IPS DF 6.9 (cell line): ENCODE measurements around the gene PPP6C.
"Not testable (repeated sequence)": the region's sequence is repeated elsewhere in the genome, so short reads cannot be mapped to it uniquely, and the experiment has no call there.

Source experiments
- DNase-seq: peaks from one replicate; pipeline ENCODE4 v3.0.0-alpha.2; 2013; ENCODE audit warnings: low read depth, low spot score
- H3K27ac ChIP-seq: one replicate; pipeline ENCODE4 v1.5.1; 2013; ENCODE audit warnings: low read length, control low read depth
- H3K27me3 ChIP-seq: 2 replicates; pipeline ENCODE4 v1.6.1; 2013; ENCODE audit warnings: mild to moderate bottlenecking, low read length; ENCODE audit not compliant: control insufficient read depth, insufficient read depth
- H3K36me3 ChIP-seq: 2 replicates; pipeline ENCODE4 v1.6.1; 2013; ENCODE audit warnings: low read length; ENCODE audit not compliant: control insufficient read depth, insufficient read depth
- H3K4me1 ChIP-seq: 2 replicates; pipeline ENCODE4 v1.6.1; 2013; ENCODE audit warnings: low read length; ENCODE audit not compliant: control insufficient read depth, insufficient read depth
- H3K4me3 ChIP-seq: 2 replicates; pipeline ENCODE4 v1.5.1; 2013; ENCODE audit warnings: mild to moderate bottlenecking, low read length
- H3K9me3 ChIP-seq: 2 replicates; pipeline ENCODE4 v1.6.1; 2013; ENCODE audit warnings: low read length, inconsistent platforms; ENCODE audit not compliant: control insufficient read depth, insufficient read depth
- WGBS: extraction: QIAGEN DNeasy Blood & Tissue Kit; methylation state at CpG from one replicate; pipeline ENCODE4 v1.1.7; 2013; ENCODE audit warnings: mixed read lengths, missing lambda C conversion rate; ENCODE audit not compliant: insufficient read length, insufficient coverage; 5-methylcytosine and 5-hydroxymethylcytosine counted together

The PPP6C gene

DNA sequence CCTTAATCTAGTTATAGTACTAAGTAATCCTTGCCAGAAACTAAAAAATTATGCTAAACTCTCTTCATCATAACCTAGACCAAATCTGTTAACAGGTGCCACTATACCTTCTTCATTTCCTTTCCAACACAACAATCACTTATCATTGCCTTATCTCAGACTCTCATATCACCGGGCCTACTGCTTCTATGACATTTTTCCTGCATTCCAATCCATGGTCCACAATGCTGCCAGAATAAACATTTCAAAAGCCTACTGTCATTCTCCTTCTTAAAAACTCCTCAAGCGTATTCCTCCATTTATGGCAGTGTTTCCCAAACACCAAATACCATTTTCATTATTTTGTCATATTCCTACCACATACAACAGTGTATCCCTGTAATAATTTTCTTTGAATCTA is 6.5 kb downstream of the PPP6C start:
- Histone ChIP-seq H3K4me1 (no peaks in the 10 kb centered on the region), H3K27me3 (no peaks in the 10 kb centered on the region), H3K36me3 (no peaks in the 10 kb centered on the region), H3K4me3 (no peak overlapping the region), H3K9me3 (no peaks in the 10 kb centered on the region), H3K27ac (no peak overlapping the region)
- DNase-seq: no peak
- 100% methylated on average over 1 of the region's 2 CpGs for WGBS

DNA sequence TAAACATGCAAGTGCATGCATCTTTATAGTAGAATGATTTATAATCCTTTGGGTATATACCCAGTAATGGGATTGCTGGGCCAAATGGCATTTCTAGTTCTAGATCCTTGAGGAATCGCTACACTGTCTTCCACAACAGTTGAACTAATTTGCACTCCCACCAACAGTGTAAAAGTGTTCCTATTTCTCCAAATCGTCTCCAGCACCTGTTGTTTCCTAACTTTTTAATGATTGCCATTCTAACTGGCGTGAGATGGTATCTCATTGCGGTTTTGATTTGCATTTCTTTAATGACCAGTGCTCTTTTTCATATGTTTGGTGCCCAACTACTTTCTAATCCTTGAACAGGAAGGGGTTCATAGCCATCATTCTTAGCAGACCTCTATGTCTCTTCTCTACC is 7.8 kb downstream of the PPP6C start:
- H3K36me3 ChIP-seq, DNase-seq, H3K27ac ChIP-seq, H3K4me1 ChIP-seq, H3K9me3 ChIP-seq, H3K27me3 ChIP-seq, H3K4me3 ChIP-seq: not testable (repeated sequence)
- WGBS: no CpG with 5 or more reads among the region's 4 CpGs

GRCh38 chr9:125180876-125181275 is 8.7 kb downstream of the PPP6C start:
- Histone ChIP-seq H3K4me3 (no peak overlapping the region), H3K27me3 (no peaks in the 10 kb centered on the region), H3K27ac (no peak overlapping the region), H3K4me1 (no peaks in the 10 kb centered on the region), H3K9me3 (no peaks in the 10 kb centered on the region), H3K36me3 (no peaks in the 10 kb centered on the region)
- DNase-seq: no peak
- no CpG with 5 or more reads among the region's 9 CpGs for WGBS

GRCh38 chr9:125179776-125180175 is 9.8 kb downstream of the PPP6C start:
- not testable (repeated sequence) for DNase-seq, H3K4me1 ChIP-seq, H3K27ac ChIP-seq, H3K36me3 ChIP-seq, H3K4me3 ChIP-seq, H3K9me3 ChIP-seq, H3K27me3 ChIP-seq
- WGBS: no CpG with 5 or more reads among the region's 4 CpGs

GRCh38 chr9:125177888-125178287 is 11.7 kb downstream of the PPP6C start:
- no peaks in the 10 kb centered on the region for H3K9me3 ChIP-seq
- no peak for DNase-seq
- no peaks in the 10 kb centered on the region for H3K27me3 ChIP-seq
- no peaks in the 10 kb centered on the region for H3K4me1 ChIP-seq
- no peak overlapping the region for H3K4me3 ChIP-seq
- no peak overlapping the region for H3K27ac ChIP-seq
- no peaks in the 10 kb centered on the region for H3K36me3 ChIP-seq
- WGBS: no CpG with 5 or more reads among the region's 1 CpG

- no peaks in the 10 kb centered on the region for H3K27me3 ChIP-seq
- no CpG with 5 or more reads among the region's 3 CpGs for WGBS
- H3K4me1 ChIP-seq: no peaks in the 10 kb centered on the region
- DNase-seq: no peak
- H3K36me3 ChIP-seq: no peaks in the 10 kb centered on the region
- H3K27ac ChIP-seq: no peak overlapping the region
- H3K4me3 ChIP-seq: no peak overlapping the region
- no peaks in the 10 kb centered on the region for H3K9me3 ChIP-seq
Measured at GRCh38 chr9:125176636-125177035, 13.0 kb downstream of the PPP6C start.

DNA sequence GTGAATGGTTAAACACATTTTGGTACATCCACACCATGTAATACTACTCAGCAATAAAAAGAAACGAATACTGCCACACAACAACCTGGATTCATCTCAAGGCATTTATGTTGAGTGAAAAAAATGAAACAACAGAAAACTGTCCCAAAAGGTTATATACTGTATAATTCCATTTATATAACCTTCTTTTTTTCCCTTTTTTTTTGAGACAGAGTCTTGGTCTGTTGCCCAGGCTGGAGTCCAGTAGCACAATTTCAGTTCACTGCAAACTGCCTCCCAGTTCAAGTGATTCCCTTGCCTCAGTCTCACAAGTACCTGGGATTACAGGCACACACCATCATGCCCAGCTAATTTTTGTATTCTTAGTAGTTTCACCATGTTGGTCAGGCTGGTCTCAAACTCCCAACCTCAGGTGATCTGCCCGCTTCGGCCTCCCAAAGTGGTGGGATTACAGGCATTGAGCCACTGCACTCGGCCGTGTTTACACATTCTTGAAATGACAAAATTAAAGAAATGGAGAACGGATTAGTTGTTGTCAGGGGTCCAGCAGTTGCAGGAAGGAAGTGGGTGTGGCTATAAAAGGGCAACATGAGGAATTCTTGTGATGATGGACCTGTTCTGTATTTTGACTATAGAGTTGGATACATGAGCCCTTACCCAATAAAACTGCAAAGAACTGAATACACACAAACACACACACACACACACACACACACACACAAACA is 17.4 kb downstream of the PPP6C start:
- no peak overlapping the region for H3K27ac ChIP-seq
- no CpG with 5 or more reads among the region's 6 CpGs for WGBS
- peaks cover 2% of the 10 kb centered on the region; the same call in 1 of the 2 replicates for H3K36me3 ChIP-seq
- H3K4me3 ChIP-seq: no peak overlapping the region
- DNase-seq: no peak
- no peaks in the 10 kb centered on the region for H3K4me1 ChIP-seq
- H3K27me3 ChIP-seq: no peaks in the 10 kb centered on the region
- H3K9me3 ChIP-seq: no peaks in the 10 kb centered on the region

DNA sequence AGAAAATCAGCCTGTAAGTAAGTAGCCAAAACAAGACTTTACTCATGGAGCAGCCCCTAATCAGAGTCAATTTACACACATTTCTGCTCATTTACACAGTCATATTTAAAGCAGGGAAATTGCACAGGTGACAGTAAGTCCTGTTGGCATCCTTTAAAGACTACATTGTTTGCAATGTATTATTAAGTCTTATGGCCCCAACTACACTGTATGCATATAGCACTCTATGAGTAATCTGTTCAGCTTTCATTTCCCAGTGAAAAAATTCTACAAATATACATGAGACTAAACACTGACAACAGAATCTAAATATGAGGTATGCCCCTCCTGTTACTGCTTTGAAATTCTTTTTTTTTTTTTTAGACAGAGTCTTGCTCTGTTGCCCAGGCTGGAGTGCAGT is 19.7 kb downstream of the PPP6C start:
- Histone ChIP-seq H3K27me3 (no peaks in the 10 kb centered on the region), H3K9me3 (no peaks in the 10 kb centered on the region), H3K4me1 (no peaks in the 10 kb centered on the region), H3K4me3 (no peak overlapping the region), H3K27ac (no peak overlapping the region), H3K36me3 (peaks cover 2% of the 10 kb centered on the region; the same call in 1 of the 2 replicates)
- no peak for DNase-seq

GRCh38 chr9:125166762-125167161 is 22.8 kb downstream of the PPP6C start:
- peaks cover 2% of the 10 kb centered on the region; the same call in 1 of the 2 replicates for H3K36me3 ChIP-seq
- no peaks in the 10 kb centered on the region for H3K27me3 ChIP-seq
- no peak overlapping the region for H3K27ac ChIP-seq
- H3K9me3 ChIP-seq: no peaks in the 10 kb centered on the region
- no peak overlapping the region for H3K4me3 ChIP-seq
- no peaks in the 10 kb centered on the region for H3K4me1 ChIP-seq
- no peak for DNase-seq
- no CpG with 5 or more reads among the region's 2 CpGs for WGBS

DNA sequence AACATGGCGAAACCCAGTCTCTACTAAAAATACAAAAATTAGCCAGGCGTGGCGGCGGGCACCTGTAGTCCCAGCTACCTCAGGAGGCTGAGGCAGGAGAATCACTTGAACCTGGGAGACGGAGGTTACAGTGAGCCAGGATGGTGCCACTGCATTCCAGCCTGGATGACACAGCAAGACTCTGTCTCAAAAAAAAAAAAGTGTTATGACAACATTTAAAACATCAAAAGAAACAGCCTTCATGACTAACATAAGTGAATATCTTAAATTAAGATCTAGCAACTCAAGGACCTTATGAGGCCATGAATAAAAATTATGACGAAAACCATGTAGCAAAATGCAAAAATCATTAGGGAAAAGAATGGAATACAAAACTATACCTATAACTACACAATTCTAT is 26.7 kb downstream of the PPP6C start:
- not testable (repeated sequence) for H3K4me3 ChIP-seq, H3K27ac ChIP-seq, H3K4me1 ChIP-seq, H3K27me3 ChIP-seq, H3K9me3 ChIP-seq, H3K36me3 ChIP-seq, DNase-seq
- WGBS: no CpG with 5 or more reads among the region's 6 CpGs

GRCh38 chr9:125161284-125161918 is 28.2 kb downstream of the PPP6C start:
- DNase-seq: no peak
- no peak overlapping the region for H3K4me3 ChIP-seq
- no peaks in the 10 kb centered on the region for H3K4me1 ChIP-seq
- no peaks in the 10 kb centered on the region for H3K27me3 ChIP-seq
- H3K27ac ChIP-seq: no peak overlapping the region
- H3K36me3 ChIP-seq: no peaks in the 10 kb centered on the region
- no peaks in the 10 kb centered on the region for H3K9me3 ChIP-seq
- WGBS: no CpG with 5 or more reads among the region's 3 CpGs
